Measurements from ENCODE around the gene CAVIN4.

DNA sequence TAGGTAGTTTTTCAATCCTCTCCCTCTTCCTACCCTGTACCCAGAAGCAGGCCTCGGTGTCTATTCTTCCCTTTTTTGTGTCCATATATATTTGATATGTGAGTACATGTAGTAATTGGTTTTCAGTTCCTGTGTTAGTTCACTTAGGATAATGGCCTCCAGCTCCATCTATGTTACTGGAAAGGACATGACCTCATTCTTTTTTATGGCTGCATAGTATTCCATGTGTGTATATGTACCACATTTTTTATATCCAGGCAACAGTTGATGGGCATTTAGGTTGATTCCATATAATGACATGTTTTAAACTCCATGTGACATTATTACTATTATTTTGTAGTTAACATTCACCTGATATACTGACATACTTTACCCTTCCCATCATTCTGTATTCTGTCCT, 49.1 kb downstream of the CAVIN4 start:
- TF ChIP-seq EZH2 (IDR thresholded peaks at IDR 0.05; ENCODE audit: low read depth): no peak
- TF ChIP-seq, protein P1, sequence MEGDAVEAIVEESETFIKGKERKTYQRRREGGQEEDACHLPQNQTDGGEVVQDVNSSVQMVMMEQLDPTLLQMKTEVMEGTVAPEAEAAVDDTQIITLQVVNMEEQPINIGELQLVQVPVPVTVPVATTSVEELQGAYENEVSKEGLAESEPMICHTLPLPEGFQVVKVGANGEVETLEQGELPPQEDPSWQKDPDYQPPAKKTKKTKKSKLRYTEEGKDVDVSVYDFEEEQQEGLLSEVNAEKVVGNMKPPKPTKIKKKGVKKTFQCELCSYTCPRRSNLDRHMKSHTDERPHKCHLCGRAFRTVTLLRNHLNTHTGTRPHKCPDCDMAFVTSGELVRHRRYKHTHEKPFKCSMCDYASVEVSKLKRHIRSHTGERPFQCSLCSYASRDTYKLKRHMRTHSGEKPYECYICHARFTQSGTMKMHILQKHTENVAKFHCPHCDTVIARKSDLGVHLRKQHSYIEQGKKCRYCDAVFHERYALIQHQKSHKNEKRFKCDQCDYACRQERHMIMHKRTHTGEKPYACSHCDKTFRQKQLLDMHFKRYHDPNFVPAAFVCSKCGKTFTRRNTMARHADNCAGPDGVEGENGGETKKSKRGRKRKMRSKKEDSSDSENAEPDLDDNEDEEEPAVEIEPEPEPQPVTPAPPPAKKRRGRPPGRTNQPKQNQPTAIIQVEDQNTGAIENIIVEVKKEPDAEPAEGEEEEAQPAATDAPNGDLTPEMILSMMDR (conservative IDR thresholded peaks at IDR 0.05): no peak
